DOHH2 (cell line): ENCODE measurements around the gene RBMS3.
"Not testable (repeated sequence)": the region's sequence is repeated elsewhere in the genome, so short reads cannot be mapped to it uniquely, and the experiment has no call there.

ENCODE experiments used
- H3F3A ChIP-seq: fragments of 200-600 bp; sonication (generic), shearing (Covaris generic); 2 replicates; pipeline ENCODE4 v1.6.0; 2016; ENCODE audit warnings: antibody characterized with exemption, mild to moderate bottlenecking; ENCODE audit not compliant: control insufficient read depth, insufficient read depth
- H3K27ac ChIP-seq: fragments of 200-600 bp; sonication (generic); 2 replicates; pipeline ENCODE4 v1.5.1; 2014; ENCODE audit warnings: low read depth, mild to moderate bottlenecking, low read length, moderate library complexity
- H3K27me3 ChIP-seq: fragments of 200-600 bp; sonication (generic); 2 replicates; pipeline ENCODE4 v1.6.1; 2014; ENCODE audit warnings: mild to moderate bottlenecking, low read length, mixed read lengths; ENCODE audit not compliant: control insufficient read depth
- H3K36me3 ChIP-seq: fragments of 200-600 bp; sonication (generic); 2 replicates; pipeline ENCODE4 v1.6.1; 2014; ENCODE audit warnings: mild to moderate bottlenecking, low read length, moderate library complexity, mixed read lengths; ENCODE audit not compliant: control insufficient read depth
- H3K4me1 ChIP-seq: fragments of 200-600 bp; sonication (generic); 2 replicates; pipeline ENCODE4 v1.6.1; 2014; ENCODE audit warnings: mild to moderate bottlenecking, low read length, mixed read lengths; ENCODE audit not compliant: control insufficient read depth
- H3K4me2 ChIP-seq: fragments of 200-600 bp; sonication (generic); 2 replicates; pipeline ENCODE4 v1.6.0; 2014; ENCODE audit warnings: mild to moderate bottlenecking, low read length, moderate library complexity
- H3K4me3 ChIP-seq: fragments of 200-600 bp; sonication (generic); 2 replicates; pipeline ENCODE4 v1.5.1; 2014; ENCODE audit warnings: mild to moderate bottlenecking, low read length, mixed read lengths
- H3K79me2 ChIP-seq: fragments of 200-600 bp; sonication (generic); 2 replicates; pipeline ENCODE4 v1.6.1; 2014; ENCODE audit warnings: mild to moderate bottlenecking, low read length, mixed read lengths; ENCODE audit not compliant: control insufficient read depth
- H3K9me2 ChIP-seq: fragments of 200-600 bp; sonication (generic); replicated peaks from 2 replicates; pipeline ENCODE4 v1.6.1; 2014; ENCODE audit warnings: mild to moderate bottlenecking, low read length, mixed read lengths; ENCODE audit not compliant: control insufficient read depth
- H3K9me3 ChIP-seq: fragments of 200-600 bp; sonication (generic); 2 replicates; pipeline ENCODE4 v1.6.1; 2014; ENCODE audit warnings: antibody characterized with exemption, low read length, mixed read lengths; ENCODE audit not compliant: control insufficient read depth, insufficient read depth
- H4K20me1 ChIP-seq: fragments of 200-600 bp; sonication (generic); 2 replicates; pipeline ENCODE4 v1.6.0; 2014; ENCODE audit warnings: low read depth, mild to moderate bottlenecking, antibody characterized with exemption, low read length, moderate library complexity; ENCODE audit not compliant: control insufficient read depth, insufficient read depth
- CTCF ChIP-seq: fragments of 200-600 bp; sonication (generic); IDR thresholded peaks from one replicate; pipeline ENCODE4 v1.5.1; 2014; ENCODE audit warnings: antibody characterized with exemption, mild to moderate bottlenecking, low read depth, low read length; ENCODE audit not compliant: poor library complexity, severe bottlenecking
- EZH2phosphoT487 ChIP-seq: fragments of 200-600 bp; sonication (generic); IDR thresholded peaks from 2 replicates; pipeline ENCODE4 v1.6.1; 2017; ENCODE audit warnings: borderline replicate concordance, mild to moderate bottlenecking, antibody characterized with exemption, low read length, moderate library complexity, mixed read lengths

RBMS3 gene

GRCh38 chr3:29389362-29389761, 108.5 kb downstream of the RBMS3 start:
- H3K27ac ChIP-seq, result no peak overlapping the region
- no peaks in the 10 kb centered on the region for H3K9me2 ChIP-seq
- H3K9me3 ChIP-seq, result no peaks in the 10 kb centered on the region; the same call in 1 of the 2 replicates
- H3K79me2 ChIP-seq, result no peaks in the 10 kb centered on the region
- H3K4me1 ChIP-seq, result peaks cover 8% of the 10 kb centered on the region
- TF ChIP-seq EZH2phosphoT487, result no peak
- TF ChIP-seq CTCF, result no peak
- H3K27me3 ChIP-seq, result no peaks in the 10 kb centered on the region
- H4K20me1 ChIP-seq, result no peaks in the 10 kb centered on the region
- no peaks in the 10 kb centered on the region for H3K36me3 ChIP-seq
- no peak overlapping the region for H3K4me3 ChIP-seq
- no peak overlapping the region for H3K4me2 ChIP-seq
- no peaks in the 10 kb centered on the region for H3F3A ChIP-seq

- H3K4me1 ChIP-seq, result peaks cover 8% of the 10 kb centered on the region
- H3K9me3 ChIP-seq, result no peaks in the 10 kb centered on the region; the same call in 1 of the 2 replicates
- H3K79me2 ChIP-seq, result no peaks in the 10 kb centered on the region
Measured at GRCh38 chr3:29392625-29393388, 111.9 kb downstream of the RBMS3 start.

GRCh38 chr3:29393946-29394345, 113.1 kb downstream of the RBMS3 start:
- not testable (repeated sequence) for H3K4me3 ChIP-seq, H3K9me3 ChIP-seq, H4K20me1 ChIP-seq, H3K27me3 ChIP-seq, H3K79me2 ChIP-seq, H3K36me3 ChIP-seq, H3F3A ChIP-seq, H3K4me2 ChIP-seq, H3K27ac ChIP-seq, H3K9me2 ChIP-seq
- H3K4me1 ChIP-seq, result peaks cover 18% of the 10 kb centered on the region

More at GRCh38 chr3:29392625-29393388, 111.9 kb downstream of the RBMS3 start:
- H3K4me3 ChIP-seq, result no peak overlapping the region
- H3K27me3 ChIP-seq, result no peaks in the 10 kb centered on the region
- no peaks in the 10 kb centered on the region for H4K20me1 ChIP-seq
- no peaks in the 10 kb centered on the region for H3K36me3 ChIP-seq
- H3F3A ChIP-seq, result no peaks in the 10 kb centered on the region
- H3K4me2 ChIP-seq, result no peak overlapping the region
- H3K9me2 ChIP-seq, result no peaks in the 10 kb centered on the region
- no peak overlapping the region for H3K27ac ChIP-seq
- TF ChIP-seq EZH2phosphoT487, result no peak
- no peak for TF ChIP-seq CTCF

- Histone ChIP-seq H3K4me2 (no peak overlapping the region), H3K27me3 (no peaks in the 10 kb centered on the region), H3K9me2 (no peaks in the 10 kb centered on the region), H4K20me1 (no peaks in the 10 kb centered on the region), H3K79me2 (no peaks in the 10 kb centered on the region), H3K9me3 (no peaks in the 10 kb centered on the region), H3K4me3 (no peak overlapping the region), H3K36me3 (no peaks in the 10 kb centered on the region), H3F3A (no peaks in the 10 kb centered on the region), H3K27ac (no peak overlapping the region), H3K4me1 (peaks cover 18% of the 10 kb centered on the region)
- TF ChIP-seq CTCF (no peak), EZH2phosphoT487 (no peak)
Measured at GRCh38 chr3:29397406-29397805, 116.5 kb downstream of the RBMS3 start.
